ENCODE data around the gene FHAD1. TPM values are rescaled to one million over a fixed set of nuclear protein-coding genes. Genes with fewer than 3 reads are reported as not detected.

FHAD1 gene
- total and polyA plus RNA-seq, 2 of the 13 experiments (the other 11 are each of a cell fraction or from before 2014, with no cell fraction given): not detected

GRCh38 chr1:15212954-15213291, 34.1 kb upstream of the FHAD1 start:
- POLR2A ChIA-PET: interaction anchor here (0.9 kb wide), 1 partner anchor 69 kb away, joined by 3 read pairs; no protein-coding TSS in a partner anchor
- Histone ChIP-seq H3K9ac (ENCODE audit: insufficient read depth, low read depth, low read length) (no peak overlapping the region), H3K9me3 (ENCODE audit: low read length) (no peaks in the 10 kb centered on the region), H3K4me3 (replicated peaks in 1 of 3; ENCODE audit: insufficient read depth in 1 of 3, low read depth in 2 of 3, low read length in 3 of 3) (no peak overlapping the region), H2AFZ (ENCODE audit: low read length) (no peak overlapping the region), H3K4me1 (ENCODE audit: insufficient read depth, low read length) (peaks cover 3% of the 10 kb centered on the region), H3K79me2 (ENCODE audit: insufficient read depth, low read length) (peaks cover 11% of the 10 kb centered on the region), H3K4me2 (ENCODE audit: low read depth, low read length) (no peak overlapping the region), H3K36me3 (replicated peaks in 1 of 2; ENCODE audit: control insufficient read depth in 1 of 2, insufficient read depth in 2 of 2, low read length in 2 of 2) (peaks cover 8 to 31% of the 10 kb centered on the region in 2 experiments), H3K27ac (ENCODE audit: extremely low read length, insufficient read depth, low read length) (no peak overlapping the region), H3K27me3 (ENCODE audit: control insufficient read depth in 1 of 2, insufficient read depth in 2 of 2, low read length in 2 of 2) (no peaks in the 10 kb centered on the region), H4K20me1 (ENCODE audit: insufficient read depth, low read length) (0 out of 2 replicates have a peak, but pooled peaks cover 4% of the 10 kb centered on the region)
- intact Hi-C loops (cut with micrococcal nuclease; ENCODE audit: unreplicated experiment): no loop called here
- BruUV-seq (replicated peaks): no TSS peak
- WGBS (ENCODE audit: low lambda C conversion rate): 87% methylated on average over 3 of the region's 3 CpGs
- DNase-seq (ENCODE audit: low spot score): no peak
- ATAC-seq: no peak
- FAIRE-seq: no peak
- in situ Hi-C loops (cut with HindIII; ENCODE audit: extremely low pct_ligation_motif_present, low pct_unique_long_range_greater_than_20kb): no loop called here
- CTCF ChIA-PET (ENCODE audit: low intra/inter-chr PET ratio, low total read pairs): no interaction called here
- TF ChIP-seq FIP1L1 (IDR thresholded peaks at IDR 0.05; ENCODE audit: borderline replicate concordance, insufficient read depth, low read depth, low read length) (no peak), ZNF609 (CRISPR knock-in tag; IDR thresholded peaks at IDR 0.05; ENCODE audit: borderline replicate concordance) (no peak), SCMH1 (CRISPR knock-in tag; IDR thresholded peaks at IDR 0.05; ENCODE audit: borderline replicate concordance) (no peak), NCOA5 (CRISPR knock-in tag; IDR thresholded peaks at IDR 0.05) (no peak), TBL1XR1 (IDR thresholded peaks at IDR 0.05; ENCODE audit: borderline replicate concordance, low read length, partially characterized antibody) (no peak), ZNF710 (CRISPR knock-in tag; IDR thresholded peaks at IDR 0.05; ENCODE audit: borderline replicate concordance) (no peak), GFI1 (CRISPR knock-in tag; IDR thresholded peaks at IDR 0.05; ENCODE audit: borderline replicate concordance) (no peak), ZNF563 (CRISPR knock-in tag; IDR thresholded peaks at IDR 0.05) (no peak), ZFP1 (CRISPR knock-in tag; IDR thresholded peaks at IDR 0.05) (no peak), ZBTB3 (CRISPR knock-in tag; IDR thresholded peaks at IDR 0.05; ENCODE audit: borderline replicate concordance, low read depth) (no peak), IKZF4 (CRISPR knock-in tag; IDR thresholded peaks at IDR 0.05; ENCODE audit: borderline replicate concordance, low read depth, not compliant biosample characterization) (no peak), ZNF205 (CRISPR knock-in tag; IDR thresholded peaks at IDR 0.05) (no peak), POLR2A (IDR thresholded peaks at IDR 0.05; ENCODE audit: insufficient read depth in 1 of 2, low read depth in 2 of 2, low read length in 2 of 2) (no peak), BCL3 (CRISPR knock-in tag; IDR thresholded peaks at IDR 0.05) (no peak), TARDBP (CRISPR knock-in tag; IDR thresholded peaks at IDR 0.05) (no peak), THRA (CRISPR knock-in tag; IDR thresholded peaks at IDR 0.05; ENCODE audit: borderline replicate concordance) (no peak)

Data from HepG2 (cell line).